GM23338 (cell line): ENCODE data around the gene FHAD1. TPM values are rescaled to one million over a fixed set of nuclear protein-coding genes. Genes with fewer than 3 reads are reported as not detected.

Experiments used
- ATAC-seq: fragments of 200-7000 bp; cut with Tn5 transposase; 3 replicates; pipeline ENCODE4 v1.9.1; 2020
- DNase-seq: peaks from one replicate; pipeline ENCODE4 v3.0.0-alpha.2; 2015; ENCODE audit warnings: low spot score
- H2AFZ ChIP-seq: fragments of 200-600 bp; sonication (generic); 2 replicates; pipeline ENCODE4 v1.8.0; 2016; ENCODE audit warnings: antibody characterized with exemption, mild to moderate bottlenecking, moderate library complexity
- H3F3A ChIP-seq: fragments of 200-600 bp; sonication (generic); replicated peaks from 2 replicates; pipeline ENCODE4 v1.8.0; 2017; ENCODE audit warnings: antibody characterized with exemption, mixed run types, low read depth
- H3K27ac ChIP-seq: fragments of 200-600 bp; sonication (generic); 2 replicates; pipeline ENCODE4 v1.6.1; 2016; ENCODE audit warnings: low read depth
- H3K27me3 ChIP-seq: fragments of 200-600 bp; sonication (generic); 2 replicates; pipeline ENCODE4 v1.8.0; 2016; ENCODE audit warnings: mild to moderate bottlenecking, mixed run types, moderate library complexity; ENCODE audit not compliant: insufficient read depth
- H3K36me3 ChIP-seq: fragments of 200-600 bp; sonication (generic); 2 replicates; pipeline ENCODE4 v1.8.0; 2016; ENCODE audit warnings: mild to moderate bottlenecking; ENCODE audit not compliant: insufficient read depth
- H3K4me1 ChIP-seq: fragments of 200-600 bp; sonication (generic); 2 replicates; pipeline ENCODE4 v1.8.0; 2016; ENCODE audit warnings: mild to moderate bottlenecking, moderate library complexity; ENCODE audit not compliant: insufficient read depth
- H3K4me2 ChIP-seq: fragments of 200-600 bp; sonication (generic); 2 replicates; pipeline ENCODE4 v1.7.1; 2017; ENCODE audit warnings: mixed run types
- H3K4me3 ChIP-seq: fragments of 200-600 bp; sonication (generic); 2 replicates; pipeline ENCODE4 v1.6.1; 2016; ENCODE audit warnings: mixed run types
- H3K79me2 ChIP-seq: fragments of 200-600 bp; sonication (generic); replicated peaks from 2 replicates; pipeline ENCODE4 v1.8.0; 2017; ENCODE audit warnings: mild to moderate bottlenecking; ENCODE audit not compliant: insufficient read depth
- H3K9me2 ChIP-seq: fragments of 200-600 bp; sonication (generic); 2 replicates; pipeline ENCODE4 v1.8.0; 2017; ENCODE audit not compliant: insufficient read depth
- H4K20me1 ChIP-seq: fragments of 200-600 bp; sonication (generic); replicated peaks from 2 replicates; pipeline ENCODE4 v1.8.0; 2017; ENCODE audit warnings: mild to moderate bottlenecking; ENCODE audit not compliant: insufficient read depth
- H3K27ac Mint-ChIP-seq: 2 replicates; pipeline ENCODE4 v1.8.0; 2020; ENCODE audit warnings: inconsistent platforms, mild to moderate bottlenecking, moderate library complexity, mixed read lengths
- H3K27me3 Mint-ChIP-seq: 3 replicates; pipeline ENCODE4 v1.8.0; 2022; ENCODE audit warnings: low read depth, mild to moderate bottlenecking, moderate library complexity, mixed read lengths, inconsistent platforms; ENCODE audit not compliant: insufficient read depth, poor library complexity
- H3K36me3 Mint-ChIP-seq: 3 replicates; pipeline ENCODE4 v1.8.0; 2021; ENCODE audit warnings: low read depth, mild to moderate bottlenecking, inconsistent platforms, moderate library complexity, mixed read lengths
- H3K4me1 Mint-ChIP-seq: 3 replicates; pipeline ENCODE4 v1.8.0; 2020; ENCODE audit warnings: mild to moderate bottlenecking, inconsistent platforms, mixed read lengths
- H3K4me3 Mint-ChIP-seq: 3 replicates; pipeline ENCODE4 v1.8.0; 2021; ENCODE audit warnings: moderate library complexity, mild to moderate bottlenecking, inconsistent platforms, mixed read lengths
- H3K9me3 Mint-ChIP-seq: 3 replicates; pipeline ENCODE4 v1.8.0; 2020; ENCODE audit warnings: moderate library complexity, mild to moderate bottlenecking, inconsistent platforms, mixed read lengths
- EZH2 ChIP-seq: fragments of 200-600 bp; sonication (generic); IDR thresholded peaks from one replicate; pipeline ENCODE4 v1.8.0; 2017; ENCODE audit warnings: antibody characterized with exemption, mild to moderate bottlenecking, low read depth; ENCODE audit not compliant: unreplicated experiment
- EZH2phosphoT487 ChIP-seq: fragments of 200-600 bp; sonication (generic); IDR thresholded peaks from one replicate; pipeline ENCODE4 v1.8.1; 2018; ENCODE audit warnings: antibody characterized with exemption; ENCODE audit not compliant: unreplicated experiment
- JUNB ChIP-seq: IDR thresholded peaks from one replicate; pipeline ENCODE4 v1.6.1; 2016; ENCODE audit warnings: antibody characterized with exemption; ENCODE audit not compliant: unreplicated experiment
- NANOG ChIP-seq: IDR thresholded peaks from 2 replicates; pipeline ENCODE4 v1.6.1; 2016; ENCODE audit warnings: antibody characterized with exemption, borderline replicate concordance
- STAT1 ChIP-seq: IDR thresholded peaks from one replicate; pipeline ENCODE4 v1.6.1; 2016; ENCODE audit warnings: antibody characterized with exemption; ENCODE audit not compliant: unreplicated experiment
- ZNF114 ChIP-seq: fragments of 250-450 bp; sonication (Bioruptor Pico); IDR thresholded peaks from 2 replicates; pipeline ENCODE4 v1.5.0; 2020; ENCODE audit warnings: mild to moderate bottlenecking, moderate library complexity
- ZNF331 ChIP-seq: fragments of 250-450 bp; sonication (Bioruptor Pico); IDR thresholded peaks from 2 replicates; pipeline ENCODE4 v1.5.0; 2020; ENCODE audit warnings: low read depth, mild to moderate bottlenecking, moderate library complexity
- ZNF462 ChIP-seq: fragments of 250-450 bp; sonication (Bioruptor Pico); IDR thresholded peaks from 2 replicates; pipeline ENCODE4 v1.5.0; 2020; ENCODE audit warnings: mild to moderate bottlenecking, moderate library complexity
- long read RNA-seq: library from polyadenylated mRNA; unstranded; transcript quantifications from one replicate; pipeline ENCODE4 v2.0.0, GENCODE V29; 2020; ENCODE audit not compliant: unreplicated experiment
- polyA plus RNA-seq: library from polyadenylated mRNA; unstranded; fragments of >200 nt; fragmentation: Nextera tagmentation; extraction: Ambion mirVana; gene quantifications from 2 replicates; pipeline ENCODE4 v1.2.1, GENCODE V29; 2016
- total RNA-seq: library from RNA; depleted of rRNA; stranded (reverse); fragments of >200 nt; shearing (Covaris generic); gene quantifications from 2 replicates; pipeline ENCODE4 v1.2.3, GENCODE V29; 2014; rRNA removed

The FHAD1 gene
- total RNA-seq (1.9 and 3.3 TPM in 2 replicates), polyA plus RNA-seq (1.8 and 2.5 TPM in 2 replicates)
- long read RNA-seq, partial matches to known transcripts = 0 of 2 reads
- long read RNA-seq, other reads (novel, unspliced or antisense) = 2 of 2 reads

DNA sequence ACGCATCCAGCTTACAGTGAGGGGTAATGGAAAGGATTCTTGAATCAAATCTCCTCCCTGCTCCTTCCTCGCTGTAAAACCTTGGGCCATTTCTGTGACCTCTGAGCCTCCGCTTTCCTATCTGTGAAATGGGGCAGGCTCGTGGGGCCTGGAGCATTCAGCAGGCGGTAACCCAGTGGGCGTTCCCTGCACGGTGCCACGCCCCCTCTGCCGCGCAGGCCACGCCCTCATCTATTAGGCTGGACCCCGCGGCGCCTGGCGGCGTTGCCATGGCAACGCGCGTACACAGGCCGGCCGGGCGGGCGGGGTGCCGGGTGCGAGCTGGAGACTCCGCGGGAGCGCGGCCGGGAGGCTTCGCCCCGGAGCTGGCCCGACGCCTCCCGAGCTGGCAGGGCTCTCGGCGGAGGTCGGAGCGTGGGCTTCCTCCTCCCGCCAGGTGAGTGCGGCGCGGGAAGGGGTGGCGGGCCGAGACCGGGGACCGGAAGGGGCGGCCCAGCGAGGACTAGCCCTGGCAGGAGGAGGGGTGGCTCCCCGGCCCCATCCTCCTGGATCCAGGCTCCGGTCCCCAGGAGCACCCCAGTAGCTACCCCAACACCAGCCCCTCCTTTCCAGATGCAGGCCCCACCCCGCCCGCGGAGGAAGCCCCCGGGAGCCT, at the start of gene FHAD1:
FHAD1 (plus strand) TSS at position 264 of the 655 bp plus-strand sequence. CDS start 4,562 bp downstream, outside the sequence.
- H3K9me3 Mint-ChIP-seq = peaks cover 3% of the 10 kb centered on the region; the same call in 1 of the 3 replicates
- no peaks in the 10 kb centered on the region for H3K9me2 ChIP-seq
- no peaks in the 10 kb centered on the region for H4K20me1 ChIP-seq
- ATAC-seq (peak; percentile 84), DNase-seq (peak; percentile 84)
- H3K36me3 ChIP-seq = no peaks in the 10 kb centered on the region; the same call in 1 of the 2 replicates
- H3K36me3 Mint-ChIP-seq = no peaks in the 10 kb centered on the region
- H3K4me1 Mint-ChIP-seq = peaks cover 39% of the 10 kb centered on the region
- no peaks in the 10 kb centered on the region for H3K79me2 ChIP-seq
- TF ChIP-seq ZNF462 (CRISPR knock-in tag) = no peak
- no peak for TF ChIP-seq EZH2
- no peak for TF ChIP-seq ZNF114 (CRISPR knock-in tag)
- TF ChIP-seq JUNB = no peak
- no peak for TF ChIP-seq ZNF331 (CRISPR knock-in tag)
- no peak for TF ChIP-seq NANOG
- TF ChIP-seq EZH2phosphoT487 = no peak
- no peak for TF ChIP-seq STAT1
- peak within 1 kb of the TSS; percentile 88 for H3K4me2 ChIP-seq
- no peaks in the 10 kb centered on the region for H3K27me3 ChIP-seq
- peaks cover 28% of the 10 kb centered on the region for H3K4me1 ChIP-seq
- H3K27ac Mint-ChIP-seq = peak within 1 kb of the TSS; percentile 74; the same call in 1 of the 2 replicates
- H3K27me3 Mint-ChIP-seq = peaks cover 16% of the 10 kb centered on the region
- peak within 1 kb of the TSS; percentile 77 for H3K4me3 Mint-ChIP-seq
- H3K4me3 ChIP-seq = peak within 1 kb of the TSS; percentile 79
- H3F3A ChIP-seq = 0 out of 2 replicates have a peak, but pooled peaks cover 7% of the 10 kb centered on the region
- no peak within 1 kb of the TSS for H3K27ac ChIP-seq
- peak within 1 kb of the TSS; percentile 97 for H2AFZ ChIP-seq
